ENCODE results near the gene MARVELD3.
"Not testable (repeated sequence)": the region's sequence is repeated elsewhere in the genome, so short reads cannot be mapped to it uniquely, and the experiment has no call there.

MARVELD3 gene

GRCh38 chr16:71672803-71673581 lies 47.0 kb downstream of the MARVELD3 start:
- DNase-seq = no peak

GRCh38 chr16:71673582-71673973 lies 47.6 kb downstream of the MARVELD3 start:
- no peak for DNase-seq

- DNase-seq = no peak
These were observed 48.2 kb downstream of the MARVELD3 start for GRCh38 chr16:71674229-71674628.

- DNase-seq = no peak
These were observed 49.4 kb downstream of the MARVELD3 start for GRCh38 chr16:71675380-71675779.

- DNase-seq = no peak
These were observed 50.3 kb downstream of the MARVELD3 start for GRCh38 chr16:71676236-71676635.

GRCh38 chr16:71681360-71681759 lies 55.4 kb downstream of the MARVELD3 start:
- no peak for DNase-seq

- DNase-seq = not testable (repeated sequence)
These were observed 58.3 kb downstream of the MARVELD3 start for GRCh38 chr16:71684280-71684679.
